HG03060 (cell line): ENCODE data around the gene CEACAM18.

ENCODE experiments used
- ATAC-seq: cut with Tn5 transposase; IDR thresholded peaks from one replicate; pipeline ENCODE4 v1.9.1; 2021; ENCODE audit warnings: low read depth, moderate number of reproducible peaks; ENCODE audit not compliant: unreplicated experiment

CEACAM18 gene

GRCh38 chr19:51524666-51525264, 46.4 kb downstream of the CEACAM18 start:
- no peak for ATAC-seq

GRCh38 chr19:51525651-51526050, 47.3 kb downstream of the CEACAM18 start:
- no peak for ATAC-seq

GRCh38 chr19:51529301-51529700, 51.0 kb downstream of the CEACAM18 start:
- no peak for ATAC-seq

GRCh38 chr19:51530616-51531015, 52.3 kb downstream of the CEACAM18 start:
- no peak for ATAC-seq

GRCh38 chr19:51531349-51532315, 53.3 kb downstream of the CEACAM18 start, which contains the start of gene SIGLEC6:
Gene SIGLEC6, minus strand, starts transcription at chr19:51531670. Its CDS starts 22 bp downstream, at chr19:51531648.
- no peak for ATAC-seq

GRCh38 chr19:51535535-51535934, 57.2 kb downstream of the CEACAM18 start:
- no peak for ATAC-seq

- no peak for ATAC-seq
Measured at GRCh38 chr19:51539821-51540366, 61.6 kb downstream of the CEACAM18 start.
